Hepatocyte (in vitro differentiated cells): ENCODE measurements around the gene PDGFD. TPM values are rescaled to one million over a fixed set of nuclear protein-coding genes. Genes with fewer than 3 reads are reported as not detected.

Source experiments
- DNase-seq: peaks from one replicate; pipeline ENCODE4 v3.0.0-alpha.2; 2016; ENCODE audit warnings: low spot score
- H2AFZ ChIP-seq: fragments of 200-600 bp; sonication (generic); 2 replicates; pipeline ENCODE4 v1.6.0; 2016; ENCODE audit warnings: antibody characterized with exemption, mild to moderate bottlenecking
- H3K27ac ChIP-seq: fragments of 200-600 bp; sonication (generic); 2 replicates; pipeline ENCODE4 v1.5.1; 2016; ENCODE audit warnings: mild to moderate bottlenecking
- H3K27me3 ChIP-seq: fragments of 200-600 bp; sonication (generic); 2 replicates; pipeline ENCODE4 v1.6.1; 2016
- H3K36me3 ChIP-seq: fragments of 200-600 bp; sonication (generic); replicated peaks from 2 replicates; pipeline ENCODE4 v1.5.1; 2016; ENCODE audit warnings: low read depth; ENCODE audit not compliant: insufficient read depth
- H3K4me1 ChIP-seq: fragments of 200-600 bp; sonication (generic); 2 replicates; pipeline ENCODE4 v1.5.1; 2016; ENCODE audit warnings: mild to moderate bottlenecking, moderate library complexity; ENCODE audit not compliant: insufficient read depth
- H3K4me2 ChIP-seq: fragments of 200-600 bp; sonication (generic); 2 replicates; pipeline ENCODE4 v1.6.0; 2016
- H3K4me3 ChIP-seq: fragments of 200-600 bp; sonication (generic); 2 replicates; pipeline ENCODE4 v1.5.1; 2016; ENCODE audit warnings: mild to moderate bottlenecking
- H3K79me2 ChIP-seq: fragments of 200-600 bp; sonication (generic); 2 replicates; pipeline ENCODE4 v1.6.0; 2017; ENCODE audit warnings: mild to moderate bottlenecking
- H3K9me2 ChIP-seq: fragments of 200-600 bp; sonication (generic); replicated peaks from 2 replicates; pipeline ENCODE4 v1.6.0; 2017; ENCODE audit warnings: mild to moderate bottlenecking; ENCODE audit not compliant: insufficient read depth
- H3K9me3 ChIP-seq: fragments of 200-600 bp; sonication (generic); 2 replicates; pipeline ENCODE4 v1.5.1; 2016; ENCODE audit warnings: low read depth, mild to moderate bottlenecking
- H4K20me1 ChIP-seq: fragments of 200-600 bp; sonication (generic); 2 replicates; pipeline ENCODE4 v1.6.0; 2016; ENCODE audit warnings: mild to moderate bottlenecking; ENCODE audit not compliant: insufficient read depth, poor library complexity, severe bottlenecking
- EZH2 ChIP-seq: fragments of 200-600 bp; sonication (generic); IDR thresholded peaks from 2 replicates; pipeline ENCODE4 v1.6.1; 2016; ENCODE audit warnings: antibody characterized with exemption, mild to moderate bottlenecking, borderline replicate concordance
- EZH2phosphoT487 ChIP-seq: fragments of 200-600 bp; sonication (generic); IDR thresholded peaks from one replicate; pipeline ENCODE4 v1.6.1; 2018; ENCODE audit warnings: antibody characterized with exemption, mild to moderate bottlenecking, low read depth, moderate library complexity; ENCODE audit not compliant: unreplicated experiment, severe bottlenecking
- WGBS: methylation state at CpG from one replicate; pipeline ENCODE4 v1.1.6; 2016; ENCODE audit warnings: low lambda C conversion rate; ENCODE audit errors: missing lambda C conversion rate; 5-methylcytosine and 5-hydroxymethylcytosine counted together
- polyA plus RNA-seq: library from polyadenylated mRNA; unstranded; fragments of >200 nt; fragmentation: Nextera tagmentation; extraction: Ambion mirVana; gene quantifications from 2 replicates; pipeline ENCODE4 v1.2.1, GENCODE V29; 2016
- total RNA-seq: library from RNA; depleted of rRNA; stranded (reverse); fragments of >200 nt; gene quantifications from 2 replicates; pipeline ENCODE4 v1.2.3, GENCODE V29; 2014
- TF ChIP-seq, protein P1 (sequence below): fragments of 200-600 bp; sonication (generic); IDR thresholded peaks from 2 replicates; pipeline ENCODE4 v1.5.1; 2016; ENCODE audit warnings: antibody characterized with exemption, mild to moderate bottlenecking; ENCODE audit not compliant: poor library complexity

Gene PDGFD
- total and polyA plus RNA-seq, 2 experiments from 2014 or later: 17.3 to 29.6 TPM

GRCh38 chr11:103929170-103929903 is 234.6 kb downstream of the PDGFD start:
- no peaks in the 10 kb centered on the region for H3K9me2 ChIP-seq
- TF ChIP-seq EZH2phosphoT487 (no peak), EZH2 (no peak)
- TF ChIP-seq, protein P1, sequence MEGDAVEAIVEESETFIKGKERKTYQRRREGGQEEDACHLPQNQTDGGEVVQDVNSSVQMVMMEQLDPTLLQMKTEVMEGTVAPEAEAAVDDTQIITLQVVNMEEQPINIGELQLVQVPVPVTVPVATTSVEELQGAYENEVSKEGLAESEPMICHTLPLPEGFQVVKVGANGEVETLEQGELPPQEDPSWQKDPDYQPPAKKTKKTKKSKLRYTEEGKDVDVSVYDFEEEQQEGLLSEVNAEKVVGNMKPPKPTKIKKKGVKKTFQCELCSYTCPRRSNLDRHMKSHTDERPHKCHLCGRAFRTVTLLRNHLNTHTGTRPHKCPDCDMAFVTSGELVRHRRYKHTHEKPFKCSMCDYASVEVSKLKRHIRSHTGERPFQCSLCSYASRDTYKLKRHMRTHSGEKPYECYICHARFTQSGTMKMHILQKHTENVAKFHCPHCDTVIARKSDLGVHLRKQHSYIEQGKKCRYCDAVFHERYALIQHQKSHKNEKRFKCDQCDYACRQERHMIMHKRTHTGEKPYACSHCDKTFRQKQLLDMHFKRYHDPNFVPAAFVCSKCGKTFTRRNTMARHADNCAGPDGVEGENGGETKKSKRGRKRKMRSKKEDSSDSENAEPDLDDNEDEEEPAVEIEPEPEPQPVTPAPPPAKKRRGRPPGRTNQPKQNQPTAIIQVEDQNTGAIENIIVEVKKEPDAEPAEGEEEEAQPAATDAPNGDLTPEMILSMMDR: no peak
- peak overlapping the region; percentile 30 for H3K27ac ChIP-seq
- WGBS: 40% methylated on average over 3 of the region's 3 CpGs
- H2AFZ ChIP-seq: no peak overlapping the region
- no peaks in the 10 kb centered on the region for H3K79me2 ChIP-seq
- no peaks in the 10 kb centered on the region for H3K27me3 ChIP-seq
- H3K36me3 ChIP-seq: no peaks in the 10 kb centered on the region
- DNase-seq: no peak
- no peaks in the 10 kb centered on the region for H4K20me1 ChIP-seq
- peaks cover 9% of the 10 kb centered on the region for H3K4me1 ChIP-seq
- no peak overlapping the region for H3K4me3 ChIP-seq
- peak overlapping the region; percentile 52 for H3K4me2 ChIP-seq
- no peaks in the 10 kb centered on the region for H3K9me3 ChIP-seq

- H3K27ac ChIP-seq: peak overlapping the region; percentile 30
- no peak overlapping the region for H2AFZ ChIP-seq
- TF ChIP-seq EZH2phosphoT487 (no peak), EZH2 (no peak)
- TF ChIP-seq, protein P1: no peak
- peak overlapping the region; percentile 52 for H3K4me2 ChIP-seq
- no peaks in the 10 kb centered on the region for H3K79me2 ChIP-seq
- H3K4me1 ChIP-seq: peaks cover 15% of the 10 kb centered on the region
- H3K4me3 ChIP-seq: no peak overlapping the region
- H3K27me3 ChIP-seq: no peaks in the 10 kb centered on the region
- DNase-seq: no peak
- no peaks in the 10 kb centered on the region for H3K9me3 ChIP-seq
- H4K20me1 ChIP-seq: no peaks in the 10 kb centered on the region
- no peaks in the 10 kb centered on the region for H3K9me2 ChIP-seq
- WGBS: 63% methylated on average over 5 of the region's 5 CpGs
- H3K36me3 ChIP-seq: no peaks in the 10 kb centered on the region
Observed at GRCh38 chr11:103928802-103929161, 235.2 kb downstream of the PDGFD start.

GRCh38 chr11:103928040-103928801 is 235.7 kb downstream of the PDGFD start:
- Histone ChIP-seq H3K9me3 (no peaks in the 10 kb centered on the region), H3K4me2 (no peak overlapping the region), H3K4me3 (no peak overlapping the region), H3K36me3 (no peaks in the 10 kb centered on the region), H3K27me3 (no peaks in the 10 kb centered on the region), H2AFZ (no peak overlapping the region), H3K27ac (no peak overlapping the region), H3K79me2 (no peaks in the 10 kb centered on the region), H4K20me1 (no peaks in the 10 kb centered on the region), H3K9me2 (no peaks in the 10 kb centered on the region), H3K4me1 (peaks cover 16% of the 10 kb centered on the region)
- TF ChIP-seq EZH2: no peak
- no peak for DNase-seq
- 87% methylated on average over 5 of the region's 5 CpGs for WGBS

GRCh38 chr11:103927535-103927934 is 236.4 kb downstream of the PDGFD start:
- H3K36me3 ChIP-seq: no peaks in the 10 kb centered on the region
- no peaks in the 10 kb centered on the region for H4K20me1 ChIP-seq
- no peak for TF ChIP-seq EZH2
- TF ChIP-seq, protein P1: peak; percentile 51
- no peaks in the 10 kb centered on the region for H3K9me2 ChIP-seq
- no peak overlapping the region for H3K27ac ChIP-seq
- peaks cover 16% of the 10 kb centered on the region for H3K4me1 ChIP-seq
- no peak overlapping the region for H3K4me2 ChIP-seq
- H3K4me3 ChIP-seq: no peak overlapping the region
- no peaks in the 10 kb centered on the region for H3K9me3 ChIP-seq
- no peaks in the 10 kb centered on the region for H3K27me3 ChIP-seq
- no peak overlapping the region for H2AFZ ChIP-seq
- 80% methylated on average over 2 of the region's 2 CpGs for WGBS
- no peaks in the 10 kb centered on the region for H3K79me2 ChIP-seq
- DNase-seq: no peak
